GM12878 (cell line): Measurements from ENCODE around the gene CIAO2A. TPM values are rescaled to one million over a fixed set of nuclear protein-coding genes. Genes with fewer than 3 reads are reported as not detected.

Experiments
- POLR2AphosphoS2 ChIP-seq: IDR thresholded peaks from 2 replicates; pipeline ENCODE4 v1.6.1; 2011; ENCODE audit warnings: low read depth, mild to moderate bottlenecking, low read length, improper control_type of control experiment, moderate library complexity
- RELA ChIP-seq: fragments of 450-650 bp; IDR thresholded peaks from 2 replicates; pipeline ENCODE4 v1.8.0; 2014; ENCODE audit warnings: borderline replicate concordance; ENCODE audit not compliant: partially characterized antibody
- WRNIP1 ChIP-seq: IDR thresholded peaks from 2 replicates; pipeline ENCODE4 v1.6.1; 2011; ENCODE audit warnings: low read depth, low read length, improper control_type of control experiment, borderline replicate concordance
- polyA plus RNA-seq, 11 experiments: library from polyadenylated mRNA; depleted of rRNA in 4 of 11; unstranded in 6 of 11; stranded (reverse) in 5 of 11; fragments of >200 nt; fragmentation: Nextera tagmentation in 4 of 11; fragmentation: Illumina TruSeq in 1 of 11; extraction: Ambion mirVana in 4 of 11; extraction: Trizol in 1 of 11; gene quantifications; 1 replicate in 1 of 11; 2 replicates in 10 of 11; pipeline versions ENCODE4 v1.2.1 to v1.2.3, GENCODE V29; 2011 to 2016; ENCODE audit warnings: inconsistent platforms in 2 of 11, missing spikeins in 2 of 11, low read depth in 1 of 11
- total RNA-seq, 4 experiments: library from RNA; depleted of rRNA in 3 of 4; stranded (reverse); fragments of >200 nt in 3 of 4; fragmentation: Illumina TruSeq in 1 of 4; extraction: Trizol in 1 of 4; gene quantifications; 2 replicates each; pipeline versions ENCODE4 v1.2.1 to v1.2.3, GENCODE V29; 2013 to 2021
- TF ChIP-seq, protein P1 (sequence below): fragments of 450-650 bp; IDR thresholded peaks from 2 replicates; pipeline ENCODE4 v1.6.1; 2017; ENCODE audit warnings: mild to moderate bottlenecking, moderate library complexity
- TF ChIP-seq, protein P2 (sequence below): IDR thresholded peaks from 2 replicates; pipeline ENCODE4 v1.6.1; 2012; ENCODE audit warnings: improper control_type of control experiment, low read depth, low read length; ENCODE audit not compliant: insufficient replicate concordance
- TF ChIP-seq, protein P3 (sequence below): IDR thresholded peaks from 2 replicates; pipeline ENCODE4 v1.6.1; 2012; ENCODE audit warnings: low read length, inconsistent platforms

CIAO2A gene
- total and polyA plus RNA-seq, 10 of the 15 experiments (the other 5 are each of a cell fraction or from before 2014, with no cell fraction given), result 94.5 to 400 (median 204) TPM

DNA sequence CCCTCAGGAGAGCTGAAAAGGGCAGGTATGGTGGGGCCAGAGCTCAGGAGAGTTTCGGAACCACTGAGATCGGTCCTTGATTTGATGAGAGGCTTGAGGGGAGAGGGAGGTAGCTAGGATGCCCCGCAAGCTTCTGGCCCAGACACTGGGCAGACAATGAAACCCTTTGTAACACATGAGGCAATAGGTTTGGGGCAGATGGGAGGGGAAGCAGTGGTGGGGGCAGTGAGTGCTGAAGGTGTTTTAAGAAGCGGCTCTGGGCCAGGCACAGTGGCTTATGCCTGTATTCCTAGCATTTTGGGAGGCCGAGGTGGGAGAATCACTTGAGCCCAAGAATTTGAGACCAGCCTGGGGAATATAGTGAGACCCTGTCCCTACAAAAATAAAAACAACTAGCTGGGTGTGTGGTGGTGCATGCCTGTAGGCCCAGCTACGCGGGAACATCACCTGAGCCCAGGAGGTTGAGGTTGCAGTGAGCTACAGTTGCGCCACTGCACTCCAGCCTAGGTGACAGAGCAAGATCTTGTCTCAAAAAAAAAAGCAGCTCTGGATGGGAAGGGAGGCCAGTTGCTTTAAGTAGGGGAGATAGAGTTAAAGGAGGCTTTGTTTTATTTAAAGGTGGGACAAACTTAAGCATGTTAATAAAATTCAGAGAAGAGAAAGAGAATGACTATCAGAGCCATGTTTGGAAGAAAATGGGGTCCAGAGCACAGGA lies 48.3 kb upstream of the CIAO2A start (continued):
- TF ChIP-seq, protein P1, sequence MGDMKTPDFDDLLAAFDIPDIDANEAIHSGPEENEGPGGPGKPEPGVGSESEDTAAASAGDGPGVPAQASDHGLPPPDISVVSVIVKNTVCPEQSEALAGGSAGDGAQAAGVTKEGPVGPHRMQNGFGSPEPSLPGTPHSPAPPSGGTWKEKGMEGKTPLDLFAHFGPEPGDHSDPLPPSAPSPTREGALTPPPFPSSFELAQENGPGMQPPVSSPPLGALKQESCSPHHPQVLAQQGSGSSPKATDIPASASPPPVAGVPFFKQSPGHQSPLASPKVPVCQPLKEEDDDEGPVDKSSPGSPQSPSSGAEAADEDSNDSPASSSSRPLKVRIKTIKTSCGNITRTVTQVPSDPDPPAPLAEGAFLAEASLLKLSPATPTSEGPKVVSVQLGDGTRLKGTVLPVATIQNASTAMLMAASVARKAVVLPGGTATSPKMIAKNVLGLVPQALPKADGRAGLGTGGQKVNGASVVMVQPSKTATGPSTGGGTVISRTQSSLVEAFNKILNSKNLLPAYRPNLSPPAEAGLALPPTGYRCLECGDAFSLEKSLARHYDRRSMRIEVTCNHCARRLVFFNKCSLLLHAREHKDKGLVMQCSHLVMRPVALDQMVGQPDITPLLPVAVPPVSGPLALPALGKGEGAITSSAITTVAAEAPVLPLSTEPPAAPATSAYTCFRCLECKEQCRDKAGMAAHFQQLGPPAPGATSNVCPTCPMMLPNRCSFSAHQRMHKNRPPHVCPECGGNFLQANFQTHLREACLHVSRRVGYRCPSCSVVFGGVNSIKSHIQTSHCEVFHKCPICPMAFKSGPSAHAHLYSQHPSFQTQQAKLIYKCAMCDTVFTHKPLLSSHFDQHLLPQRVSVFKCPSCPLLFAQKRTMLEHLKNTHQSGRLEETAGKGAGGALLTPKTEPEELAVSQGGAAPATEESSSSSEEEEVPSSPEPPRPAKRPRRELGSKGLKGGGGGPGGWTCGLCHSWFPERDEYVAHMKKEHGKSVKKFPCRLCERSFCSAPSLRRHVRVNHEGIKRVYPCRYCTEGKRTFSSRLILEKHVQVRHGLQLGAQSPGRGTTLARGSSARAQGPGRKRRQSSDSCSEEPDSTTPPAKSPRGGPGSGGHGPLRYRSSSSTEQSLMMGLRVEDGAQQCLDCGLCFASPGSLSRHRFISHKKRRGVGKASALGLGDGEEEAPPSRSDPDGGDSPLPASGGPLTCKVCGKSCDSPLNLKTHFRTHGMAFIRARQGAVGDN, result no peak
- TF ChIP-seq POLR2AphosphoS2 (no peak), WRNIP1 (no peak), RELA (no peak)
- TF ChIP-seq, protein P2, sequence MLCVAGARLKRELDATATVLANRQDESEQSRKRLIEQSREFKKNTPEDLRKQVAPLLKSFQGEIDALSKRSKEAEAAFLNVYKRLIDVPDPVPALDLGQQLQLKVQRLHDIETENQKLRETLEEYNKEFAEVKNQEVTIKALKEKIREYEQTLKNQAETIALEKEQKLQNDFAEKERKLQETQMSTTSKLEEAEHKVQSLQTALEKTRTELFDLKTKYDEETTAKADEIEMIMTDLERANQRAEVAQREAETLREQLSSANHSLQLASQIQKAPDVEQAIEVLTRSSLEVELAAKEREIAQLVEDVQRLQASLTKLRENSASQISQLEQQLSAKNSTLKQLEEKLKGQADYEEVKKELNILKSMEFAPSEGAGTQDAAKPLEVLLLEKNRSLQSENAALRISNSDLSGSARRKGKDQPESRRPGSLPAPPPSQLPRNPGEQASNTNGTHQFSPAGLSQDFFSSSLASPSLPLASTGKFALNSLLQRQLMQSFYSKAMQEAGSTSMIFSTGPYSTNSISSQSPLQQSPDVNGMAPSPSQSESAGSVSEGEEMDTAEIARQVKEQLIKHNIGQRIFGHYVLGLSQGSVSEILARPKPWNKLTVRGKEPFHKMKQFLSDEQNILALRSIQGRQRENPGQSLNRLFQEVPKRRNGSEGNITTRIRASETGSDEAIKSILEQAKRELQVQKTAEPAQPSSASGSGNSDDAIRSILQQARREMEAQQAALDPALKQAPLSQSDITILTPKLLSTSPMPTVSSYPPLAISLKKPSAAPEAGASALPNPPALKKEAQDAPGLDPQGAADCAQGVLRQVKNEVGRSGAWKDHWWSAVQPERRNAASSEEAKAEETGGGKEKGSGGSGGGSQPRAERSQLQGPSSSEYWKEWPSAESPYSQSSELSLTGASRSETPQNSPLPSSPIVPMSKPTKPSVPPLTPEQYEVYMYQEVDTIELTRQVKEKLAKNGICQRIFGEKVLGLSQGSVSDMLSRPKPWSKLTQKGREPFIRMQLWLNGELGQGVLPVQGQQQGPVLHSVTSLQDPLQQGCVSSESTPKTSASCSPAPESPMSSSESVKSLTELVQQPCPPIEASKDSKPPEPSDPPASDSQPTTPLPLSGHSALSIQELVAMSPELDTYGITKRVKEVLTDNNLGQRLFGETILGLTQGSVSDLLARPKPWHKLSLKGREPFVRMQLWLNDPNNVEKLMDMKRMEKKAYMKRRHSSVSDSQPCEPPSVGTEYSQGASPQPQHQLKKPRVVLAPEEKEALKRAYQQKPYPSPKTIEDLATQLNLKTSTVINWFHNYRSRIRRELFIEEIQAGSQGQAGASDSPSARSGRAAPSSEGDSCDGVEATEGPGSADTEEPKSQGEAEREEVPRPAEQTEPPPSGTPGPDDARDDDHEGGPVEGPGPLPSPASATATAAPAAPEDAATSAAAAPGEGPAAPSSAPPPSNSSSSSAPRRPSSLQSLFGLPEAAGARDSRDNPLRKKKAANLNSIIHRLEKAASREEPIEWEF, result no peak
- TF ChIP-seq, protein P3, sequence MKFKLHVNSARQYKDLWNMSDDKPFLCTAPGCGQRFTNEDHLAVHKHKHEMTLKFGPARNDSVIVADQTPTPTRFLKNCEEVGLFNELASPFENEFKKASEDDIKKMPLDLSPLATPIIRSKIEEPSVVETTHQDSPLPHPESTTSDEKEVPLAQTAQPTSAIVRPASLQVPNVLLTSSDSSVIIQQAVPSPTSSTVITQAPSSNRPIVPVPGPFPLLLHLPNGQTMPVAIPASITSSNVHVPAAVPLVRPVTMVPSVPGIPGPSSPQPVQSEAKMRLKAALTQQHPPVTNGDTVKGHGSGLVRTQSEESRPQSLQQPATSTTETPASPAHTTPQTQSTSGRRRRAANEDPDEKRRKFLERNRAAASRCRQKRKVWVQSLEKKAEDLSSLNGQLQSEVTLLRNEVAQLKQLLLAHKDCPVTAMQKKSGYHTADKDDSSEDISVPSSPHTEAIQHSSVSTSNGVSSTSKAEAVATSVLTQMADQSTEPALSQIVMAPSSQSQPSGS, result no peak
- TF ChIP-seq, all 136 proteins: peak for 0
